ENCODE results near the gene SLN.
A peak's percentile ranks its signal among the peaks of the same experiment; 100 is the strongest.

SLN gene

GRCh38 chr11:107705027-107705426, 6.8 kb downstream of the SLN start:
- no peaks in the 10 kb centered on the region for H3K9me3 Mint-ChIP-seq
- H3K27ac Mint-ChIP-seq = no peak overlapping the region
- H3K4me3 Mint-ChIP-seq = no peak overlapping the region
- no peaks in the 10 kb centered on the region for H3K36me3 Mint-ChIP-seq (ENCODE audit: low read depth)
- no peaks in the 10 kb centered on the region for H3K4me1 Mint-ChIP-seq (ENCODE audit: low read depth)
- DNase-seq = no peak
- peaks cover 46% of the 10 kb centered on the region for H3K27me3 Mint-ChIP-seq

GRCh38 chr11:107704451-107704850, 7.4 kb downstream of the SLN start:
- Mint-ChIP-seq H3K27ac (no peak overlapping the region), H3K36me3 (ENCODE audit: low read depth) (no peaks in the 10 kb centered on the region), H3K4me3 (no peak overlapping the region), H3K4me1 (ENCODE audit: low read depth) (no peaks in the 10 kb centered on the region), H3K9me3 (no peaks in the 10 kb centered on the region), H3K27me3 (peaks cover 46% of the 10 kb centered on the region)
- no peak for DNase-seq

GRCh38 chr11:107702723-107703122, 9.1 kb downstream of the SLN start:
- Mint-ChIP-seq H3K9me3 (no peaks in the 10 kb centered on the region), H3K4me1 (ENCODE audit: low read depth) (no peaks in the 10 kb centered on the region), H3K4me3 (no peak overlapping the region), H3K27me3 (peaks cover 45% of the 10 kb centered on the region), H3K27ac (no peak overlapping the region), H3K36me3 (ENCODE audit: low read depth) (no peaks in the 10 kb centered on the region)
- no peak for DNase-seq

- H3K27me3 Mint-ChIP-seq = peaks cover 43% of the 10 kb centered on the region
- H3K9me3 Mint-ChIP-seq = no peaks in the 10 kb centered on the region
- H3K36me3 Mint-ChIP-seq (ENCODE audit: low read depth) = no peaks in the 10 kb centered on the region
Observed at GRCh38 chr11:107702109-107702660, 9.7 kb downstream of the SLN start.

GRCh38 chr11:107699371-107700285, 12.2 kb downstream of the SLN start:
- Mint-ChIP-seq H3K9me3 (no peaks in the 10 kb centered on the region), H3K4me1 (ENCODE audit: low read depth) (no peaks in the 10 kb centered on the region), H3K27me3 (peaks cover 47% of the 10 kb centered on the region), H3K36me3 (ENCODE audit: low read depth) (no peaks in the 10 kb centered on the region), H3K27ac (no peak overlapping the region), H3K4me3 (no peak overlapping the region)
- no peak for DNase-seq

More at GRCh38 chr11:107702109-107702660, 9.7 kb downstream of the SLN start:
- no peaks in the 10 kb centered on the region for H3K4me1 Mint-ChIP-seq (ENCODE audit: low read depth)
- H3K27ac Mint-ChIP-seq = no peak overlapping the region
- no peak for DNase-seq
- no peak overlapping the region for H3K4me3 Mint-ChIP-seq

GRCh38 chr11:107697291-107697690, 14.6 kb downstream of the SLN start:
- Mint-ChIP-seq H3K9me3 (no peaks in the 10 kb centered on the region), H3K4me3 (no peak overlapping the region)

GRCh38 chr11:107696140-107696539, 15.7 kb downstream of the SLN start:
- DNase-seq = no peak
- peaks cover 57% of the 10 kb centered on the region for H3K27me3 Mint-ChIP-seq

More at GRCh38 chr11:107697291-107697690, 14.6 kb downstream of the SLN start:
- H3K4me1 Mint-ChIP-seq (ENCODE audit: low read depth) = no peaks in the 10 kb centered on the region
- peaks cover 46% of the 10 kb centered on the region for H3K27me3 Mint-ChIP-seq
- H3K36me3 Mint-ChIP-seq (ENCODE audit: low read depth) = no peaks in the 10 kb centered on the region
- H3K27ac Mint-ChIP-seq = no peak overlapping the region
- DNase-seq = no peak

GRCh38 chr11:107695446-107695845, 16.4 kb downstream of the SLN start:
- DNase-seq = no peak
- no peak overlapping the region for H3K27ac Mint-ChIP-seq
- peaks cover 59% of the 10 kb centered on the region for H3K27me3 Mint-ChIP-seq
- H3K36me3 Mint-ChIP-seq (ENCODE audit: low read depth) = no peaks in the 10 kb centered on the region
- no peaks in the 10 kb centered on the region for H3K4me1 Mint-ChIP-seq (ENCODE audit: low read depth)
- no peaks in the 10 kb centered on the region for H3K9me3 Mint-ChIP-seq
- no peak overlapping the region for H3K4me3 Mint-ChIP-seq

More at GRCh38 chr11:107696140-107696539, 15.7 kb downstream of the SLN start:
- H3K27ac Mint-ChIP-seq = no peak overlapping the region
- H3K4me3 Mint-ChIP-seq = no peak overlapping the region
- no peaks in the 10 kb centered on the region for H3K36me3 Mint-ChIP-seq (ENCODE audit: low read depth)
- no peaks in the 10 kb centered on the region for H3K4me1 Mint-ChIP-seq (ENCODE audit: low read depth)
- H3K9me3 Mint-ChIP-seq = no peaks in the 10 kb centered on the region

GRCh38 chr11:107691000-107691750, 20.7 kb downstream of the SLN start:
- Mint-ChIP-seq H3K9me3 (no peaks in the 10 kb centered on the region), H3K27ac (no peak overlapping the region), H3K4me1 (ENCODE audit: low read depth) (no peaks in the 10 kb centered on the region), H3K27me3 (peaks cover 30% of the 10 kb centered on the region), H3K36me3 (ENCODE audit: low read depth) (no peaks in the 10 kb centered on the region), H3K4me3 (no peak overlapping the region)
- DNase-seq = no peak

- peak; percentile 56 for DNase-seq
Observed at GRCh38 chr11:107689317-107690202, 22.3 kb downstream of the SLN start.

GRCh38 chr11:107688322-107688918, 23.4 kb downstream of the SLN start:
- H3K27me3 Mint-ChIP-seq = peaks cover 26% of the 10 kb centered on the region
- H3K4me3 Mint-ChIP-seq = no peak overlapping the region
- H3K36me3 Mint-ChIP-seq (ENCODE audit: low read depth) = no peaks in the 10 kb centered on the region
- no peaks in the 10 kb centered on the region for H3K9me3 Mint-ChIP-seq
- no peak for DNase-seq
- H3K4me1 Mint-ChIP-seq (ENCODE audit: low read depth) = no peaks in the 10 kb centered on the region
- no peak overlapping the region for H3K27ac Mint-ChIP-seq

More at GRCh38 chr11:107689317-107690202, 22.3 kb downstream of the SLN start:
- H3K27ac Mint-ChIP-seq = no peak overlapping the region
- no peak overlapping the region for H3K4me3 Mint-ChIP-seq
- no peaks in the 10 kb centered on the region for H3K9me3 Mint-ChIP-seq
- H3K27me3 Mint-ChIP-seq = peaks cover 27% of the 10 kb centered on the region
- no peaks in the 10 kb centered on the region for H3K4me1 Mint-ChIP-seq (ENCODE audit: low read depth)
- no peaks in the 10 kb centered on the region for H3K36me3 Mint-ChIP-seq (ENCODE audit: low read depth)

GRCh38 chr11:107683807-107684206, 28.0 kb downstream of the SLN start:
- Mint-ChIP-seq H3K4me1 (ENCODE audit: low read depth) (no peaks in the 10 kb centered on the region), H3K27me3 (no peaks in the 10 kb centered on the region), H3K9me3 (no peaks in the 10 kb centered on the region), H3K27ac (no peak overlapping the region), H3K4me3 (no peak overlapping the region), H3K36me3 (ENCODE audit: low read depth) (no peaks in the 10 kb centered on the region)
- DNase-seq = no peak

- H3K27ac Mint-ChIP-seq = no peak overlapping the region
- H3K9me3 Mint-ChIP-seq = no peaks in the 10 kb centered on the region
Observed at GRCh38 chr11:107683061-107683460, 28.8 kb downstream of the SLN start.

More at GRCh38 chr11:107683061-107683460, 28.8 kb downstream of the SLN start:
- DNase-seq = no peak
- Mint-ChIP-seq H3K36me3 (ENCODE audit: low read depth) (no peaks in the 10 kb centered on the region), H3K27me3 (no peaks in the 10 kb centered on the region), H3K4me1 (ENCODE audit: low read depth) (no peaks in the 10 kb centered on the region), H3K4me3 (no peak overlapping the region)

All from activated T-cell treated with anti-CD3 and anti-CD28 coated beads, Interleukin-2, amount 50 U/mL, for 24 hours (primary cell).